H9 (cell line): ENCODE data around the gene VEGFB. TPM values are rescaled to one million over a fixed set of nuclear protein-coding genes. Genes with fewer than 3 reads are reported as not detected.

Source experiments
- DNase-seq: peaks from one replicate; pipeline ENCODE4 v3.0.0-alpha.2; 2017
- H2AFZ ChIP-seq: one replicate; pipeline ENCODE4 v1.6.1; 2013; ENCODE audit warnings: mild to moderate bottlenecking, low read length, control low read depth, moderate library complexity
- H2AK5ac ChIP-seq: 2 replicates; pipeline ENCODE4 v1.6.1; 2013; ENCODE audit warnings: low read length, control low read depth, mixed read lengths; ENCODE audit not compliant: insufficient read length
- H2BK120ac ChIP-seq: one replicate; pipeline ENCODE4 v1.6.1; 2013; ENCODE audit warnings: low read depth, mild to moderate bottlenecking, low read length, control low read depth, inconsistent platforms; ENCODE audit not compliant: poor library complexity, severe bottlenecking
- H2BK12ac ChIP-seq: 2 replicates; pipeline ENCODE4 v1.6.1; 2013; ENCODE audit warnings: low read length, control low read depth, mixed read lengths, low read depth; ENCODE audit not compliant: insufficient read length
- H2BK15ac ChIP-seq: 2 replicates; pipeline ENCODE4 v1.6.1; 2013; ENCODE audit warnings: low read depth, low read length, control low read depth
- H2BK20ac ChIP-seq: one replicate; pipeline ENCODE4 v1.6.1; 2013; ENCODE audit warnings: low read depth, mild to moderate bottlenecking, low read length, control low read depth, inconsistent platforms; ENCODE audit not compliant: poor library complexity, severe bottlenecking
- H2BK5ac ChIP-seq: 2 replicates; pipeline ENCODE4 v1.6.1; 2013; ENCODE audit warnings: low read length, control low read depth, mixed read lengths; ENCODE audit not compliant: insufficient read length
- H3K14ac ChIP-seq: 2 replicates; pipeline ENCODE4 v1.6.1; 2013; ENCODE audit warnings: low read length, control low read depth; ENCODE audit not compliant: insufficient read depth
- H3K18ac ChIP-seq: 2 replicates; pipeline ENCODE4 v1.6.1; 2013; ENCODE audit warnings: low read depth, mild to moderate bottlenecking, mixed read lengths, low read length, control low read depth; ENCODE audit not compliant: insufficient read length
- H3K23ac ChIP-seq: 2 replicates; pipeline ENCODE4 v1.6.1; 2013; ENCODE audit warnings: low read length, control low read depth, mixed read lengths, low read depth; ENCODE audit not compliant: insufficient read length
- H3K23me2 ChIP-seq: 2 replicates; pipeline ENCODE4 v1.6.1; 2013; ENCODE audit warnings: low read depth, mild to moderate bottlenecking, mixed read lengths, low read length, control low read depth; ENCODE audit not compliant: insufficient read length, poor library complexity, severe bottlenecking
- H3K27ac ChIP-seq: 2 replicates; pipeline ENCODE4 v1.5.1; 2013; ENCODE audit warnings: low read length, control low read depth, mixed read lengths, low read depth; ENCODE audit not compliant: insufficient read length
- H3K27me3 ChIP-seq: 2 replicates; pipeline ENCODE4 v1.6.1; 2013; ENCODE audit warnings: low read length, control low read depth, inconsistent platforms; ENCODE audit not compliant: insufficient read depth
- H3K4ac ChIP-seq: 2 replicates; pipeline ENCODE4 v1.6.1; 2013; ENCODE audit warnings: low read depth, mild to moderate bottlenecking, control low read depth, inconsistent platforms, low read length, moderate library complexity
- H3K4me1 ChIP-seq: 2 replicates; pipeline ENCODE4 v1.6.1; 2013; ENCODE audit warnings: low read length, control low read depth, inconsistent platforms; ENCODE audit not compliant: insufficient read depth
- H3K4me2 ChIP-seq: 2 replicates; pipeline ENCODE4 v1.6.1; 2013; ENCODE audit warnings: low read length, control low read depth, mixed read lengths; ENCODE audit not compliant: insufficient read length, insufficient read depth
- H3K56ac ChIP-seq: 2 replicates; pipeline ENCODE4 v1.6.1; 2013; ENCODE audit warnings: low read depth, mild to moderate bottlenecking, mixed read lengths, low read length, control low read depth; ENCODE audit not compliant: insufficient read length
- H3K79me1 ChIP-seq: 2 replicates; pipeline ENCODE4 v1.6.1; 2013; ENCODE audit warnings: low read depth, mild to moderate bottlenecking, moderate library complexity, low read length, control low read depth, inconsistent platforms; ENCODE audit not compliant: insufficient read depth, poor library complexity, severe bottlenecking
- H3K79me2 ChIP-seq: 2 replicates; pipeline ENCODE4 v1.6.1; 2013; ENCODE audit warnings: low read length, control low read depth, inconsistent platforms; ENCODE audit not compliant: insufficient read depth
- H3K9ac ChIP-seq: 2 replicates; pipeline ENCODE4 v1.6.1; 2013; ENCODE audit warnings: low read length, control low read depth, mixed read lengths; ENCODE audit not compliant: insufficient read length; ENCODE audit errors: extremely low read depth
- H3K9me3 ChIP-seq: one replicate; pipeline ENCODE4 v1.6.1; 2013; ENCODE audit warnings: low read depth, low read length, inconsistent platforms; ENCODE audit not compliant: control insufficient read depth
- H3T11ph ChIP-seq: one replicate; pipeline ENCODE4 v1.6.1; 2013; ENCODE audit warnings: mild to moderate bottlenecking, low read length, control low read depth, inconsistent platforms
- H4K20me1 ChIP-seq: one replicate; pipeline ENCODE4 v1.6.1; 2013; ENCODE audit not compliant: control insufficient read depth, insufficient read length, insufficient read depth
- H4K5ac ChIP-seq: 2 replicates; pipeline ENCODE4 v1.6.1; 2013; ENCODE audit warnings: low read depth, mild to moderate bottlenecking, mixed read lengths, low read length, control low read depth; ENCODE audit not compliant: insufficient read length
- H4K8ac ChIP-seq: replicated peaks from 2 replicates; pipeline ENCODE4 v1.6.1; 2013; ENCODE audit warnings: low read length, control low read depth, mixed read lengths, low read depth; ENCODE audit not compliant: insufficient read length
- H4K91ac ChIP-seq: 2 replicates; pipeline ENCODE4 v1.6.1; 2013; ENCODE audit warnings: low read depth, mild to moderate bottlenecking, moderate library complexity, mixed read lengths, low read length, control low read depth; ENCODE audit not compliant: insufficient read length
- H3K27ac Mint-ChIP-seq, 3 experiments: 2 replicates in 2 of 3; 3 replicates in 1 of 3; pipeline ENCODE4 v1.8.0; 2020 to 2021; ENCODE audit warnings: mixed read lengths in 3 of 3, mild to moderate bottlenecking in 1 of 3, moderate library complexity in 1 of 3
- H3K27me3 Mint-ChIP-seq: 2 replicates; pipeline ENCODE4 v1.8.0; 2021; ENCODE audit warnings: low read depth, mild to moderate bottlenecking, moderate library complexity, mixed read lengths
- H3K36me3 Mint-ChIP-seq, 3 experiments: 2 replicates in 2 of 3; 3 replicates in 1 of 3; pipeline ENCODE4 v1.8.0; 2020 to 2021; ENCODE audit warnings: low read depth in 3 of 3, mixed read lengths in 3 of 3; ENCODE audit not compliant: insufficient read depth in 1 of 3
- H3K4me1 Mint-ChIP-seq, 2 experiments: 2 replicates each; pipeline ENCODE4 v1.8.0; 2020; ENCODE audit warnings: mixed read lengths in 2 of 2
- H3K4me3 Mint-ChIP-seq, 2 experiments: 2 replicates in 1 of 2; 3 replicates in 1 of 2; pipeline ENCODE4 v1.8.0; 2020 to 2021; ENCODE audit warnings: mild to moderate bottlenecking in 2 of 2, mixed read lengths in 2 of 2, moderate library complexity in 1 of 2
- H3K9me3 Mint-ChIP-seq, 2 experiments: 2 replicates in 1 of 2; 3 replicates in 1 of 2; pipeline ENCODE4 v1.8.0; 2020; ENCODE audit warnings: mild to moderate bottlenecking in 2 of 2, mixed read lengths in 2 of 2, moderate library complexity in 1 of 2
- WGBS: extraction: QIAGEN DNeasy Blood & Tissue Kit; methylation state at CpG from one replicate; pipeline ENCODE4 v1.1.7; 2013; ENCODE audit warnings: missing lambda C conversion rate, low lambda C conversion rate, mixed read lengths; ENCODE audit not compliant: insufficient read length; ENCODE audit errors: extremely low coverage; 5-methylcytosine and 5-hydroxymethylcytosine counted together
- total RNA-seq: library from RNA; stranded (reverse); gene quantifications from 2 replicates; pipeline ENCODE4 v1.2.1, GENCODE V29; 2021
- TF ChIP-seq, protein P1 (sequence below): fragments of 200-600 bp; sonication (generic); conservative IDR thresholded peaks from 3 replicates; pipeline ENCODE4 v1.8.0; 2021; ENCODE audit warnings: antibody characterized with exemption, mild to moderate bottlenecking

VEGFB gene
- total RNA-seq, 1 experiment from 2014 or later: 57.7 TPM

DNA sequence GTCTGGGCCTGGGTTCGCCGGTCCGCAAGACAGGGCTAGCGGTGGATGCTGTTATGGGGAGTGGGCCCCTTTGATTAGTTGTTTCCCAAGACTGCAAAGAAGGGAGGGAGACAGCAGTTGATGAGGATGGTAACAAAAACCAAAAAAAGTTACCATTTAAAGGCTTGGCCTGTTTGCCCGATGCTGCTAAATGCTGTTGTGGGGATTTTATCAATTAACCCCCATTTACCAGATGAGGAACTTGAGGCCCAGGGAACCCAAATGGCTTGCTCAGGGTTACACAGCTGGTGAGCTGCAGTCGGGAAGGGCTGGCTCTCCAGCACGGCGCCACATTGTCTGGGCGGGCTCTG lies 11.8 kb upstream of the VEGFB start:
- Histone ChIP-seq H3K4me2 (no peak overlapping the region), H4K91ac (no peak overlapping the region), H3T11ph (no peak overlapping the region), H3K27ac (no peak overlapping the region), H3K9me3 (no peaks in the 10 kb centered on the region), H3K23ac (no peak overlapping the region), H3K27me3 (no peaks in the 10 kb centered on the region), H3K18ac (no peak overlapping the region), H4K20me1 (no peaks in the 10 kb centered on the region), H3K4me1 (no peaks in the 10 kb centered on the region), H3K56ac (no peak overlapping the region), H2AK5ac (no peak overlapping the region), H2BK12ac (no peak overlapping the region), H2BK15ac (no peak overlapping the region), H2BK120ac (no peak overlapping the region), H2BK20ac (no peak overlapping the region), H2BK5ac (no peak overlapping the region), H3K79me1 (no peaks in the 10 kb centered on the region), H4K5ac (no peak overlapping the region), H3K79me2 (no peaks in the 10 kb centered on the region), H4K8ac (no peak overlapping the region), H3K9ac (no peak overlapping the region), H3K4ac (no peak overlapping the region), H3K14ac (no peak overlapping the region), H3K23me2 (peaks cover 15% of the 10 kb centered on the region), H2AFZ (no peak overlapping the region)
- H3K27me3 Mint-ChIP-seq: no peaks in the 10 kb centered on the region; the same call in 1 of the 2 replicates
- peaks cover 15% of the 10 kb centered on the region in 2 experiments for H3K4me1 Mint-ChIP-seq
- no CpG with 5 or more reads among the region's 9 CpGs for WGBS
- no peaks in the 10 kb centered on the region for H3K9me3 Mint-ChIP-seq
- DNase-seq: no peak
- TF ChIP-seq, protein P1, sequence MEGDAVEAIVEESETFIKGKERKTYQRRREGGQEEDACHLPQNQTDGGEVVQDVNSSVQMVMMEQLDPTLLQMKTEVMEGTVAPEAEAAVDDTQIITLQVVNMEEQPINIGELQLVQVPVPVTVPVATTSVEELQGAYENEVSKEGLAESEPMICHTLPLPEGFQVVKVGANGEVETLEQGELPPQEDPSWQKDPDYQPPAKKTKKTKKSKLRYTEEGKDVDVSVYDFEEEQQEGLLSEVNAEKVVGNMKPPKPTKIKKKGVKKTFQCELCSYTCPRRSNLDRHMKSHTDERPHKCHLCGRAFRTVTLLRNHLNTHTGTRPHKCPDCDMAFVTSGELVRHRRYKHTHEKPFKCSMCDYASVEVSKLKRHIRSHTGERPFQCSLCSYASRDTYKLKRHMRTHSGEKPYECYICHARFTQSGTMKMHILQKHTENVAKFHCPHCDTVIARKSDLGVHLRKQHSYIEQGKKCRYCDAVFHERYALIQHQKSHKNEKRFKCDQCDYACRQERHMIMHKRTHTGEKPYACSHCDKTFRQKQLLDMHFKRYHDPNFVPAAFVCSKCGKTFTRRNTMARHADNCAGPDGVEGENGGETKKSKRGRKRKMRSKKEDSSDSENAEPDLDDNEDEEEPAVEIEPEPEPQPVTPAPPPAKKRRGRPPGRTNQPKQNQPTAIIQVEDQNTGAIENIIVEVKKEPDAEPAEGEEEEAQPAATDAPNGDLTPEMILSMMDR: no peak
- H3K36me3 Mint-ChIP-seq: peaks cover 0 to 25% (median 14%) of the 10 kb centered on the region in 3 experiments; a peak in 5 of 7 replicates
- no peak overlapping the region for H3K27ac Mint-ChIP-seq
- no peak overlapping the region for H3K4me3 Mint-ChIP-seq
